Right lobe of liver (tissue), 6 donors: ENCODE results near the gene ZNF408. TPM values are rescaled to one million over a fixed set of nuclear protein-coding genes. Genes with fewer than 3 reads are reported as not detected.

Experiments
- ATAC-seq, 4 donors: fragments of 200-7000 bp; cut with Tn5 transposase; one replicate each; pipeline ENCODE4 v1.9.1; 2020; ENCODE audit warnings: mild to moderate bottlenecking in 4 of 4, moderate library complexity in 4 of 4
- DNase-seq, 3 donors: peaks; one replicate each; pipeline ENCODE4 v3.0.0-alpha.2; 2020
- H3K27ac ChIP-seq, 3 donors: fragments of 200-600 bp; one replicate each; pipeline ENCODE4 v1.8.0; 2022
- H3K27me3 ChIP-seq, 2 donors: fragments of 200-600 bp; one replicate each; pipeline ENCODE4 v1.8.0; 2022
- H3K36me3 ChIP-seq, 4 donors: fragments of 200-600 bp; sonication (generic) in 1 of 4; one replicate each; pipeline versions ENCODE4 v1.5.1 to v1.8.0; 2017 to 2022; ENCODE audit warnings: control low read depth in 1 of 4
- H3K4me1 ChIP-seq, 4 donors: fragments of 200-600 bp; sonication (generic) in 1 of 4; one replicate each; pipeline versions ENCODE4 v1.5.1 to v1.8.0; 2017 to 2022; ENCODE audit warnings: control low read depth in 1 of 4
- H3K4me3 ChIP-seq, 3 donors: fragments of 200-600 bp; one replicate each; pipeline ENCODE4 v1.8.0; 2022
- H3K9me3 ChIP-seq, 4 donors: fragments of 200-600 bp; sonication (generic) in 1 of 4; one replicate each; pipeline versions ENCODE4 v1.5.1 to v1.8.0; 2017 to 2022; ENCODE audit warnings: control low read depth in 1 of 4
- POLR2A ChIP-seq: fragments of 450-650 bp; IDR thresholded peaks from one replicate; pipeline ENCODE4 v1.6.1; 2017; ENCODE audit warnings: antibody characterized with exemption, mild to moderate bottlenecking
- WGBS: methylation state at CpG from one replicate; pipeline ENCODE4 v1.1.6; 2018; ENCODE audit warnings: low coverage, low lambda C conversion rate; ENCODE audit not compliant: insufficient coverage; ENCODE audit errors: missing lambda C conversion rate; 5-methylcytosine and 5-hydroxymethylcytosine counted together
- intact Hi-C, 2 donors: fragments of 100-400 bp; cut with DNase I; formaldehyde crosslinking; loops; one replicate each; pipeline versions ENCODE4 v1.11.2 to v1.14.1; 2022
- total RNA-seq, 6 experiments: library from RNA; depleted of rRNA in 2 of 6; stranded (reverse); fragments of >200 nt in 2 of 6; fragmentation: NEBNext Ultra II Directional in 3 of 6; extraction: Animal tissue kit (Norgen Biotek cat#: 25700) in 3 of 6; gene quantifications; one replicate each; pipeline versions ENCODE4 v1.1.0 to v1.2.4, GENCODE V29; 2016 to 2023
- TF ChIP-seq, protein P1 (sequence below), 4 donors: fragments of 200-600 bp in 3 of 4; fragments of 450-650 bp in 1 of 4; IDR thresholded peaks; one replicate each; pipeline versions ENCODE4 v1.5.1 to v1.8.0; 2016 to 2022; ENCODE audit warnings: antibody characterized with exemption in 4 of 4, mild to moderate bottlenecking in 2 of 4
- donor health status: DM: no; HTN: yes; CAD: no.
- donor health status: DM: no; HTN: no; CAD: no.
- donor health status: DM: no; HTN: no; CAD: no.
- donor health status: DM: no; HTN: yes; CAD: no.
- donor health status: DM: no; HTN: yes; CAD: no.

Gene ZNF408
- total RNA-seq, 6 experiments from 2014 or later: 4.0 to 16.3 (median 6.9) TPM

- 80% methylated on average over 1 of the region's 26 CpGs for WGBS
- ATAC-seq (no peak), DNase-seq (peak in 1 of 3 donors; percentile 33)
- intact Hi-C loops: no loop called here
- Histone ChIP-seq H3K9me3 (no peaks in the 10 kb centered on the region), H3K4me3 (no peak overlapping the region), H3K4me1 (peaks cover 2 to 22% (median 11%) of the 10 kb centered on the region in 4 donors), H3K27ac (no peak overlapping the region), H3K36me3 (peaks cover 3 to 47% (median 20%) of the 10 kb centered on the region in 4 donors), H3K27me3 (no peaks in the 10 kb centered on the region)
- no peak for TF ChIP-seq POLR2A
- TF ChIP-seq, protein P1, sequence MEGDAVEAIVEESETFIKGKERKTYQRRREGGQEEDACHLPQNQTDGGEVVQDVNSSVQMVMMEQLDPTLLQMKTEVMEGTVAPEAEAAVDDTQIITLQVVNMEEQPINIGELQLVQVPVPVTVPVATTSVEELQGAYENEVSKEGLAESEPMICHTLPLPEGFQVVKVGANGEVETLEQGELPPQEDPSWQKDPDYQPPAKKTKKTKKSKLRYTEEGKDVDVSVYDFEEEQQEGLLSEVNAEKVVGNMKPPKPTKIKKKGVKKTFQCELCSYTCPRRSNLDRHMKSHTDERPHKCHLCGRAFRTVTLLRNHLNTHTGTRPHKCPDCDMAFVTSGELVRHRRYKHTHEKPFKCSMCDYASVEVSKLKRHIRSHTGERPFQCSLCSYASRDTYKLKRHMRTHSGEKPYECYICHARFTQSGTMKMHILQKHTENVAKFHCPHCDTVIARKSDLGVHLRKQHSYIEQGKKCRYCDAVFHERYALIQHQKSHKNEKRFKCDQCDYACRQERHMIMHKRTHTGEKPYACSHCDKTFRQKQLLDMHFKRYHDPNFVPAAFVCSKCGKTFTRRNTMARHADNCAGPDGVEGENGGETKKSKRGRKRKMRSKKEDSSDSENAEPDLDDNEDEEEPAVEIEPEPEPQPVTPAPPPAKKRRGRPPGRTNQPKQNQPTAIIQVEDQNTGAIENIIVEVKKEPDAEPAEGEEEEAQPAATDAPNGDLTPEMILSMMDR (IDR thresholded peaks at IDR 0.05): no peak
Measured at GRCh38 chr11:46679241-46680163, 21.3 kb upstream of the ZNF408 start.

- Histone ChIP-seq H3K27me3 (no peaks in the 10 kb centered on the region), H3K36me3 (peaks cover 3 to 49% (median 20%) of the 10 kb centered on the region in 4 donors), H3K4me3 (no peak overlapping the region), H3K9me3 (no peaks in the 10 kb centered on the region), H3K4me1 (peaks cover 0 to 14% (median 8%) of the 10 kb centered on the region in 4 donors), H3K27ac (no peak overlapping the region)
- intact Hi-C loops: no loop called here
- 87% methylated on average over 7 of the region's 21 CpGs for WGBS
- DNase-seq (peak in 1 of 3 donors; percentile 31), ATAC-seq (no peak)
- no peak for TF ChIP-seq POLR2A
- TF ChIP-seq, protein P1 (IDR thresholded peaks at IDR 0.05): no peak
Measured at GRCh38 chr11:46680164-46680760, 20.6 kb upstream of the ZNF408 start.

DNA sequence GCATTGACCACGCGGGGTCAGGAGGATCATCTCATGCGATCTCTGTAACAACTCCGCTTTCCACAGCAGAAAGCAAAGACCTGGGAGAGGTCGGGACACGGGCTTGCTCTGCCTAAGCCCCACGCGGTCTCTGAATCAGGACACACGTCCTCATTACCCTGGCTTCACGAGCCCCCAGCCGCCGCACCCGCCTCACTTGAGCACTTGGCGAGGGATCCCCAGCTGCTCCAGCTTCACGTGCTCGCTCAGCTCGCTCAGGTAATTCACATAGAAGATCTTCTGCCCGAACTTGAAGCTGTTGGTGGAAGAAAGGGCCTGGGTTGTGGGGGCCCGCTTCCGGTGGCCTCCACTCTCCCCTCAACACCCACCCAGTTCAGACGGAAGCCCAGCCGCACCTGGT, 20.0 kb upstream of the ZNF408 start:
- Histone ChIP-seq H3K9me3 (no peaks in the 10 kb centered on the region), H3K4me1 (peaks cover 0 to 8% (median 3%) of the 10 kb centered on the region in 4 donors), H3K36me3 (peaks cover 3 to 53% (median 20%) of the 10 kb centered on the region in 4 donors), H3K4me3 (no peak overlapping the region), H3K27ac (no peak overlapping the region), H3K27me3 (no peaks in the 10 kb centered on the region)
- DNase-seq (peak in 1 of 3 donors; percentile 40), ATAC-seq (no peak)
- WGBS: no CpG with 5 or more reads among the region's 22 CpGs
- no peak for TF ChIP-seq POLR2A
- TF ChIP-seq, protein P1 (IDR thresholded peaks at IDR 0.05): no peak
- intact Hi-C loops: no loop called here

DNA sequence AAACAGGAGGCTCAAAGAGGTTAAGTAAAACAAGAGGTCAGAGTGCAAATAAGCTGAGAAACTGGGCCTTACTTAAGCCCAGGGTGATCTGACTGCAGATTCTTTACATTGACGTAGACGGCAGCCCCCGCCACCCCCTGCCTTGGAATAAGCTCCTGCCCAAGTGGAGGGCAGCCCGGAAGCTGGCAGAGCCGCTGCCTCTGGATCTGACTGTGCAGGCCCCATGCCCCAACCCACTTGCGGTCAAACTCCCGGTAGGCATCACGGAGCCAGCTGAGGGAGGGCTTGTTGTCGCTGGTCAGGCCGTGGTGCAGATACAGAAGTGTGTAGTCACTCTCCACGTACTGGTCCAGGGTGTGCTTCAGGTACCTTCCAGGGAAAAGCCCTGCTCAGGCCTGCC, 19.0 kb upstream of the ZNF408 start:
- Histone ChIP-seq H3K27ac (no peak overlapping the region), H3K36me3 (peaks cover 3 to 59% (median 27%) of the 10 kb centered on the region in 4 donors), H3K4me1 (no peaks in the 10 kb centered on the region), H3K27me3 (no peaks in the 10 kb centered on the region), H3K9me3 (no peaks in the 10 kb centered on the region), H3K4me3 (no peak overlapping the region)
- ATAC-seq: no peak
- intact Hi-C loops: no loop called here
- WGBS: no CpG with 5 or more reads among the region's 11 CpGs
- DNase-seq: peak in 1 of 3 donors; percentile 36
- TF ChIP-seq, protein P1 (IDR thresholded peaks at IDR 0.05): no peak
- no peak for TF ChIP-seq POLR2A
